Suppressor macrophage (primary cell): ENCODE results near the gene TAF9.

Source experiments
- DNase-seq, 4 experiments: peaks; one replicate each; pipeline ENCODE4 v3.0.0-alpha.2; 2020 to 2022
- total RNA-seq, 17 experiments: gene quantifications; one replicate each; lab custom pipeline; 2026; ENCODE audit warnings: mixed read lengths in 6 of 17, inconsistent platforms in 3 of 17; lab: John Stamatoyannopoulos, UW

Gene TAF9
- 27.8 to 60.8 (median 39.5) reads per million in 17 experiments for total RNA-seq

DNA sequence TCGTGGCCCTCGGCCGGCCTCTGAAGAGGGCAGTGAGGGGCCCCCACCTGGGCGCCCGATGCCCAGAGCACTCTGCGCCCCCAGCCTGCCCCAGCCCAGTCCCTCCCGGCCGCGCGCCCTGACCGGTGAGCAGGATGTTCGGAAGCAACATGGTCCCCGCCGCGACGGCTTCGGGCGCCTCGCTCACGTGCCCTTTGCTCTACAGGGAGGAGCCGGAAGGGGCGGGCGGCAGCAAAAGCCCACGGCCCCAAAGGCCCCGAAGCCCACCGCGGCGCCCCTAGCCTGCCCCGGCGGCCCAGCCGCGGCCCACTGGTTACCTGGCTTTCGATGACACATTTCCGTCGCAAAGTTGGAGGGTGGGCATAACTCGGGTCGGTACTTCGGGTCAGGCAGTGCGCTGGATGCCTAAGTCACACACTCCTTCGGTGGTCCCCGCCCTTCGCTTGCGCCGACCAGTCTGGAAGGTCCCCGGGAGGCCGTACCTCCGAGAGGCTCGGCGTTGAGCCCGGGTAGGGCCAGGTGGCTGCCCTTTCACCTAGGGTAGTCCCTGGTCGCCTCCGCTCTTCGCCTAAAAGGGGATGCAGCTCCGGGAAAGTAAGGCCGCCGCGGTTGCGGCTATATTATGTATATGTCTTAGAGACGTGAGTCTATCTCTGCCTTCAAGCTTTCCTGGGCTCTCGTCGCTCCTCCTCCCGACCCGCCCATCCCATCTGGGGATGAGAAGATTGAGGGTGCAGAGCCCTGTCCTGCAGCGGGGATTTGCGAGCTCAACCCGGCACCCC lies at the start of gene TAF9, which contains the start of the genes AK6 and RAD17:
Gene TAF9 (minus strand): TSS at position 181 of the 782 bp plus-strand sequence. CDS start 3,783 bp downstream, outside the sequence.
Gene AK6 (minus strand): TSS at position 181 of the 782 bp plus-strand sequence. CDS start 30 bp downstream, at position 151.
Gene RAD17 (plus strand): TSS at position 479 of the 782 bp plus-strand sequence. CDS start 2,391 bp downstream, outside the sequence.
- DNase-seq, result peak; percentile 91 to 97 (median 95)

- DNase-seq, result no peak
Measured at GRCh38 chr5:69418554-69418953, 49.2 kb upstream of the TAF9 start.

DNA sequence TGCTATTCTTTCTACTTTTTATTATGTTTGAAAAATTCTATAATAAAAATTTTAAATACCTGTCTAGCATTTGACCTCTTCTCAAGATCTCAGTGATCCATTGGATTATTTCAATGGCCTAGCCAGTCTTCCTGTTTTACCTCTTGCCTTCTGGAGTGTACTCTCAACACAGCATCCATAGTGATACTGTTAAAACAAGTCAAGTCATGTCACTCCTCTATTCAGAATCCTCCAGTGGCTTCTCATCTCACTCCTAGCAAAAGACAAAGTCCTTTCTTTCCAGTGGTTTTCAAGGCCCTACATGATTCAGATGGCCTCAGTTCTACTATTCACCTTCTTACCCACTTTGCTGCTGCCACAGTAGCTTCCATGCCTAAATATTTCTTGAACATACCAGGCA lies 47.4 kb upstream of the TAF9 start:
- DNase-seq, result no peak

GRCh38 chr5:69416180-69416579 lies 46.9 kb upstream of the TAF9 start:
- DNase-seq, result no peak

GRCh38 chr5:69415584-69415958 lies 46.3 kb upstream of the TAF9 start:
- DNase-seq, result no peak

- peak; percentile 63 to 85 (median 68) for DNase-seq
Measured at GRCh38 chr5:69414885-69415583, 45.7 kb upstream of the TAF9 start, which contains the start of gene MARVELD2. TSS of gene MARVELD2 (plus strand) at chr5:69415116. CDS start at chr5:69419386, 4,270 bp downstream.

- no peak for DNase-seq
Measured at GRCh38 chr5:69404659-69405330, 35.5 kb upstream of the TAF9 start.

- no peak for DNase-seq
Measured at GRCh38 chr5:69378376-69378775, 9.1 kb upstream of the TAF9 start.

DNA sequence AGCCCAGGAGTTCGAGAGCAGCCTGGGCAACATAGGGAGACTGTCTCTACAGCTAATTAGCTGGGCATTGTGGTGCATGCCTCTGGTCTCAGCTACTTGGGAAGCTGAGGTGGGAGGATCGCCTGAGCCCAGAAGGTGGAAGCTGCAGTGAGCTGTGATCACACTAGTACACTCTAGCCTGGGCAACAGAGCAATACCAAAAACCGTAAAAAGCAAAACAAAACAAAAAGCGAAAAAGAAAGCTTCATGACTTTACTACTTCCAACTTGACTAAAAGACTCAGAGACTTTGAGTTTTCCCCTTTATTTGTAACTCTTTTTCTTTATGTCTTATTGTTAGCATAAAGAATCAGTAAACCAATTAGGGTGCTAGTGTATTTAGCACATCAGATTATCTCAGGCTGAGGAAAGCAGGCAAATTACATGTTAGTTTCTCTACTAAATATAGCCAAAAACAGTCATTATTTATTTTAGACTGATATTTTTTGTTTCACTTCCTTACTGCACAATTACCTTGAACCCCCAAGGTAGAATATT lies 5.7 kb upstream of the TAF9 start:
- DNase-seq, result no peak

GRCh38 chr5:69372394-69372793 lies 3.1 kb upstream of the TAF9 start:
- no peak for DNase-seq

GRCh38 chr5:69370335-69370734 lies 1.0 kb upstream of the TAF9 start:
- peak in 3 of 4 experiments; percentile 7 to 38 (median 17) for DNase-seq

- peak; percentile 21 to 36 (median 26) for DNase-seq
Measured at GRCh38 chr5:69368458-69369339, 621 bp downstream of the TAF9 start.

- DNase-seq, result peak in 1 of 4 experiments; percentile 7
Measured at GRCh38 chr5:69367697-69368279, 1.5 kb downstream of the TAF9 start.

- DNase-seq, result no peak
Measured at GRCh38 chr5:69364850-69365249, 4.5 kb downstream of the TAF9 start.

DNA sequence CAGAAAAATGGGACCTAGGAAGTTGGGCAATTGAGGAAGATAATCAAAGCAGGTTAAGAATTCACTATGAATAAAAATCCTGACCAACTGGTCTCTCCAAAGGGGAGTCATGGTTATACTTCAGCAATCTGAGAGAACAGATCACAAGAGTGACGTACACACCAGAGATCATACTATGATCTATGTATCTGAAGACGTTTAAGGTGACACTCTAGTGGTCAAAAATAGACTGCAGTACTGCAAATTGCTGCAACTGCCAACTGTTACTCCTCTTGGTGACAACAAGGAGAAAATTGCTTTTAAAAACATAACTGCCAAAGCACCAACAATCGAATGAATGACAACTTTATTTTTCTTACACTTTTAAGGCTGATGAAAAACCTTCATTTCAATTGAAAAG lies 4.9 kb downstream of the TAF9 start:
- peak in 3 of 4 experiments; percentile 13 to 45 (median 30) for DNase-seq

GRCh38 chr5:69360442-69360841 lies 8.9 kb downstream of the TAF9 start:
- DNase-seq, result no peak

GRCh38 chr5:69359699-69360098 lies 9.6 kb downstream of the TAF9 start:
- no peak for DNase-seq

GRCh38 chr5:69350664-69351063 lies 18.7 kb downstream of the TAF9 start:
- DNase-seq, result no peak

GRCh38 chr5:69343083-69343482 lies 26.2 kb downstream of the TAF9 start:
- DNase-seq, result no peak

GRCh38 chr5:69341520-69342161 lies 27.7 kb downstream of the TAF9 start:
- DNase-seq, result no peak
